GM12891 (cell line): ENCODE data around the gene UBR4.
"Not testable (repeated sequence)": the region's sequence is repeated elsewhere in the genome, so short reads cannot be mapped to it uniquely, and the experiment has no call there.

Experiments used
- PAX5 ChIP-seq: IDR thresholded peaks from 2 replicates; pipeline ENCODE4 v1.6.1; 2011; ENCODE audit warnings: low read length, moderate library complexity, mild to moderate bottlenecking; ENCODE audit not compliant: insufficient read depth, severe bottlenecking
- POLR2A ChIP-seq: IDR thresholded peaks from 2 replicates; pipeline ENCODE4 v1.6.1; 2011; ENCODE audit warnings: low read depth, low read length, control low read depth

- TF ChIP-seq POLR2A, PAX5: not testable (repeated sequence)
Observed at GRCh38 chr1:19180265-19180657, 29.8 kb downstream of the UBR4 start.
